Sigmoid colon (tissue), 7 donors: ENCODE measurements around the gene EPO. TPM values are rescaled to one million over a fixed set of nuclear protein-coding genes. Genes with fewer than 3 reads are reported as not detected.

Source experiments
- DNase-seq: peaks from one replicate; pipeline ENCODE4 v3.0.0-alpha.2; 2019
- H3K27ac ChIP-seq, 4 donors: fragments of 200-600 bp; sonication (generic); one replicate each; pipeline ENCODE4 v1.5.1; 2016 to 2019; ENCODE audit warnings: mild to moderate bottlenecking in 1 of 4
- H3K27me3 ChIP-seq, 3 donors: fragments of 200-600 bp; sonication (generic); one replicate each; pipeline ENCODE4 v1.5.1; 2019; ENCODE audit warnings: mild to moderate bottlenecking in 1 of 3
- H3K36me3 ChIP-seq, 4 donors: fragments of 200-600 bp; sonication (generic); one replicate each; pipeline ENCODE4 v1.5.1; 2016 to 2019
- H3K4me1 ChIP-seq, 4 donors: fragments of 200-600 bp; sonication (generic); one replicate each; pipeline ENCODE4 v1.5.1; 2017 to 2019
- H3K4me3 ChIP-seq, 4 donors: fragments of 200-600 bp; sonication (generic); one replicate each; pipeline ENCODE4 v1.5.1; 2017 to 2019; ENCODE audit warnings: mild to moderate bottlenecking in 2 of 4, moderate library complexity in 1 of 4
- H3K9me3 ChIP-seq, 4 donors: fragments of 200-600 bp in 3 of 4; sonication (generic) in 3 of 4; one replicate each; pipeline versions ENCODE4 v1.5.1 to v1.6.1; 2013 to 2019
- CTCF ChIP-seq, 4 experiments: fragments of 450-650 bp in 3 of 4; fragments of 200-600 bp in 1 of 4; IDR thresholded peaks; one replicate each; pipeline ENCODE4 v1.5.1; 2016 to 2019; ENCODE audit warnings: antibody characterized with exemption in 4 of 4, mild to moderate bottlenecking in 3 of 4, moderate library complexity in 2 of 4
- EP300 ChIP-seq, 4 donors: sonication (generic); formaldehyde crosslinking; IDR thresholded peaks; one replicate each; pipeline ENCODE4 v1.6.1; 2017; ENCODE audit warnings: antibody characterized with exemption in 4 of 4
- POLR2A ChIP-seq, 2 donors: fragments of 450-650 bp; IDR thresholded peaks; one replicate each; pipeline ENCODE4 v1.6.1; 2016; ENCODE audit warnings: antibody characterized with exemption in 2 of 2, mild to moderate bottlenecking in 2 of 2, moderate library complexity in 2 of 2
- POLR2AphosphoS5 ChIP-seq, 4 donors: sonication (generic); formaldehyde crosslinking; IDR thresholded peaks; one replicate each; pipeline ENCODE4 v1.6.1; 2017; ENCODE audit warnings: antibody characterized with exemption in 4 of 4
- WGBS, 2 donors: extraction: QIAGEN DNeasy Blood & Tissue Kit; methylation state at CpG; one replicate each; pipeline ENCODE4 v1.1.7; 2013; 5-methylcytosine and 5-hydroxymethylcytosine counted together
- intact Hi-C: fragments of 100-400 bp; cut with DNase I; formaldehyde crosslinking; loops from one replicate; pipeline ENCODE4 v1.15.1; 2023
- polyA plus RNA-seq, 3 donors: library from polyadenylated mRNA; stranded (reverse); fragments of 200-250 nt; gene quantifications; one replicate each; pipeline ENCODE4 v1.2.3, GENCODE V29; 2013
- total RNA-seq, 4 donors: library from RNA; depleted of rRNA; stranded (reverse); fragments of >200 nt; gene quantifications; one replicate each; pipeline ENCODE4 v1.1.0, GENCODE V29; 2016
- donor health status: healthy with polysubstance abuse.
- donor health status: Bipolar disorder and iron deficiency.
- donor health status: healthy.

The EPO gene
- total and polyA plus RNA-seq, 7 donors, result not detected

- 0% methylated on average over 43 of the region's 43 CpGs for WGBS, 2 donors
- Histone ChIP-seq H3K27ac (peak overlapping the region; percentile 97 to 99 (median 98)), H3K27me3 (no peaks in the 10 kb centered on the region), H3K4me1 (peaks cover 0 to 31% (median 15%) of the 10 kb centered on the region in 4 donors), H3K36me3 (peaks cover 18 to 33% (median 29%) of the 10 kb centered on the region in 4 donors), H3K9me3 (no peaks in the 10 kb centered on the region), H3K4me3 (peak overlapping the region; percentile 91 to 99 (median 92))
- TF ChIP-seq EP300 (IDR thresholded peaks at IDR 0.05) (no peak), POLR2AphosphoS5 (IDR thresholded peaks at IDR 0.05) (no peak), CTCF (IDR thresholded peaks at IDR 0.05) (no peak), POLR2A (IDR thresholded peaks at IDR 0.05) (no peak)
- intact Hi-C loops, result loop anchor here (1.0 to 5.0 kb wide), 6 partner anchors 16 to 207 kb away; partner anchors contain the start of genes FBXO24, LRCH4 and NYAP1
- peak; percentile 75 for DNase-seq
These were observed 45.7 kb upstream of the EPO start for GRCh38 chr7:100674411-100675104.

- H3K4me3 ChIP-seq, result peak overlapping the region; percentile 91 to 99 (median 92)
- H3K4me1 ChIP-seq, result peaks cover 0 to 31% (median 20%) of the 10 kb centered on the region in 4 donors
- H3K36me3 ChIP-seq, result peaks cover 18 to 39% (median 31%) of the 10 kb centered on the region in 4 donors
- intact Hi-C loops, result loop anchor here (1.0 to 5.0 kb wide), 4 partner anchors 16 to 208 kb away; partner anchors contain the start of genes FBXO24 and LRCH4
- no peaks in the 10 kb centered on the region for H3K27me3 ChIP-seq
- H3K27ac ChIP-seq, result peak overlapping the region; percentile 97 to 99 (median 98)
- TF ChIP-seq EP300 (IDR thresholded peaks at IDR 0.05) (no peak), POLR2AphosphoS5 (IDR thresholded peaks at IDR 0.05) (no peak), POLR2A (IDR thresholded peaks at IDR 0.05) (no peak), CTCF (IDR thresholded peaks at IDR 0.05) (no peak)
- no peak for DNase-seq
- H3K9me3 ChIP-seq, result no peaks in the 10 kb centered on the region
- WGBS, 2 donors, result 0 to 1% methylated on average over 46 of the region's 46 CpGs
These were observed 45.2 kb upstream of the EPO start for GRCh38 chr7:100675105-100675451.

GRCh38 chr7:100675581-100676350 is 44.5 kb upstream of the EPO start:
- TF ChIP-seq POLR2AphosphoS5 (IDR thresholded peaks at IDR 0.05) (peak; percentile 42 to 83 (median 62)), POLR2A (IDR thresholded peaks at IDR 0.05) (no peak)
- H3K4me1 ChIP-seq, result peaks cover 0 to 31% (median 25%) of the 10 kb centered on the region in 4 donors
- WGBS, 2 donors, result 3 to 4% methylated on average over 59 of the region's 59 CpGs
- H3K9me3 ChIP-seq, result no peaks in the 10 kb centered on the region
- intact Hi-C loops, result loop anchor here (1.0 to 5.0 kb wide), 4 partner anchors 15 to 208 kb away; partner anchors contain the start of genes FBXO24 and LRCH4
- DNase-seq, result peak; percentile 94
- H3K27me3 ChIP-seq, result no peaks in the 10 kb centered on the region
- H3K4me3 ChIP-seq, result peak overlapping the region; percentile 91 to 99 (median 92)
- H3K36me3 ChIP-seq, result peaks cover 18 to 44% (median 31%) of the 10 kb centered on the region in 4 donors
- peak overlapping the region; percentile 97 to 99 (median 98) for H3K27ac ChIP-seq

- peak overlapping the region; percentile 97 to 99 (median 98) for H3K27ac ChIP-seq
- TF ChIP-seq POLR2A (IDR thresholded peaks at IDR 0.05), result no peak
- no peak for TF ChIP-seq POLR2AphosphoS5 (IDR thresholded peaks at IDR 0.05)
- TF ChIP-seq CTCF (IDR thresholded peaks at IDR 0.05), result no peak
- TF ChIP-seq EP300 (IDR thresholded peaks at IDR 0.05), result no peak
- H3K9me3 ChIP-seq, result no peaks in the 10 kb centered on the region
- 87 to 90% methylated on average over 23 of the region's 23 CpGs for WGBS, 2 donors
- intact Hi-C loops, result loop anchor here (5.0 kb wide), 1 partner anchor 209 kb away; no protein-coding TSS in a partner anchor
- H3K4me3 ChIP-seq, result peak overlapping the region; percentile 91 to 99 (median 92)
- DNase-seq, result peak; percentile 74
- no peaks in the 10 kb centered on the region for H3K27me3 ChIP-seq
- H3K36me3 ChIP-seq, result peaks cover 21 to 50% (median 36%) of the 10 kb centered on the region in 4 donors
- H3K4me1 ChIP-seq, result peaks cover 0 to 31% (median 26%) of the 10 kb centered on the region in 4 donors
These were observed 43.6 kb upstream of the EPO start for GRCh38 chr7:100676501-100677306.
